ENCODE results near the gene SORCS2. TPM values are rescaled to one million over a fixed set of nuclear protein-coding genes. Genes with fewer than 3 reads are reported as not detected.

SORCS2 gene
- polyA plus RNA-seq, 1 of the 3 experiments (the other 2 are of a cell fraction), result 1.6 TPM

- no peak for TF ChIP-seq ZBTB33 (IDR thresholded peaks at IDR 0.05; ENCODE audit: borderline replicate concordance, low read depth)
- no peak for TF ChIP-seq GABPA (IDR thresholded peaks at IDR 0.05; ENCODE audit: low read depth)
Measured at GRCh38 chr4:7278071-7278765, 85.9 kb downstream of the SORCS2 start (continued).

- Histone ChIP-seq H3K4me2 (no peak overlapping the region), H3K4me3 (ENCODE audit: low read depth in 2 of 2, low read length in 1 of 2) (no peak overlapping the region), H3K9ac (no peak overlapping the region), H2AFZ (ENCODE audit: low read depth) (no peak overlapping the region), H3K9me2 (no peaks in the 10 kb centered on the region), H3K27ac (ENCODE audit: low read depth in 2 of 2, low read length in 1 of 2) (no peak overlapping the region), H3K36me3 (replicated peaks in 1 of 2; ENCODE audit: control insufficient read depth in 1 of 2, insufficient read depth in 2 of 2, low read length in 1 of 2) (no peaks in the 10 kb centered on the region), H3K4me1 (ENCODE audit: control insufficient read depth in 1 of 2, insufficient read depth in 2 of 2, low read depth in 1 of 2, low read length in 1 of 2) (peaks cover 0 to 21% of the 10 kb centered on the region in 2 experiments; a peak in 1 of 4 replicates), H3K79me2 (ENCODE audit: insufficient read depth) (no peaks in the 10 kb centered on the region), H4K20me1 (ENCODE audit: insufficient read depth) (no peaks in the 10 kb centered on the region), H3F3A (replicated peaks; ENCODE audit: insufficient read depth) (no peaks in the 10 kb centered on the region), H3K27me3 (ENCODE audit: insufficient read depth) (no peaks in the 10 kb centered on the region), H3K9me3 (no peaks in the 10 kb centered on the region)
- ChIA-PET POLR2A (no interaction called here), CTCF (interaction anchor here (1.1 to 2.3 kb wide), 5 partner anchors 17 to 441 kb away, joined by 3 to 10 read pairs (median 5); partner anchors contain the start of gene SORCS2)
- TF ChIP-seq GABPA (IDR thresholded peaks at IDR 0.05; ENCODE audit: low read depth) (no peak), RCOR1 (IDR thresholded peaks at IDR 0.05; ENCODE audit: low read length) (no peak), FOXM1 (IDR thresholded peaks at IDR 0.05; ENCODE audit: low read depth) (no peak), FOXJ3 (CRISPR knock-in tag; IDR thresholded peaks at IDR 0.05) (no peak), SIN3A (IDR thresholded peaks at IDR 0.05; ENCODE audit: borderline replicate concordance, low read depth, low read length) (no peak), TAF1 (IDR thresholded peaks at IDR 0.05; ENCODE audit: borderline replicate concordance, low read depth, low read length) (no peak), NFIC (IDR thresholded peaks at IDR 0.05; ENCODE audit: borderline replicate concordance) (no peak), NRF1 (IDR thresholded peaks at IDR 0.05; ENCODE audit: low read depth, low read length) (no peak), GATA2 (CRISPR knock-in tag; IDR thresholded peaks at IDR 0.05) (no peak), FOSL2 (IDR thresholded peaks at IDR 0.05; ENCODE audit: borderline replicate concordance, low read depth) (no peak), SMC3 (IDR thresholded peaks at IDR 0.05; ENCODE audit: low read depth, low read length) (no peak)
- TF ChIP-seq, protein P1, sequence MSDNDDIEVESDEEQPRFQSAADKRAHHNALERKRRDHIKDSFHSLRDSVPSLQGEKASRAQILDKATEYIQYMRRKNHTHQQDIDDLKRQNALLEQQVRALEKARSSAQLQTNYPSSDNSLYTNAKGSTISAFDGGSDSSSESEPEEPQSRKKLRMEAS (IDR thresholded peaks at IDR 0.05; ENCODE audit: low read depth), result no peak
- TF ChIP-seq, protein P2, sequence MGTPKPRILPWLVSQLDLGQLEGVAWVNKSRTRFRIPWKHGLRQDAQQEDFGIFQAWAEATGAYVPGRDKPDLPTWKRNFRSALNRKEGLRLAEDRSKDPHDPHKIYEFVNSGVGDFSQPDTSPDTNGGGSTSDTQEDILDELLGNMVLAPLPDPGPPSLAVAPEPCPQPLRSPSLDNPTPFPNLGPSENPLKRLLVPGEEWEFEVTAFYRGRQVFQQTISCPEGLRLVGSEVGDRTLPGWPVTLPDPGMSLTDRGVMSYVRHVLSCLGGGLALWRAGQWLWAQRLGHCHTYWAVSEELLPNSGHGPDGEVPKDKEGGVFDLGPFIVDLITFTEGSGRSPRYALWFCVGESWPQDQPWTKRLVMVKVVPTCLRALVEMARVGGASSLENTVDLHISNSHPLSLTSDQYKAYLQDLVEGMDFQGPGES (IDR thresholded peaks at IDR 0.05; ENCODE audit: low read depth, low read length), result no peak
- TF ChIP-seq, protein P3, sequence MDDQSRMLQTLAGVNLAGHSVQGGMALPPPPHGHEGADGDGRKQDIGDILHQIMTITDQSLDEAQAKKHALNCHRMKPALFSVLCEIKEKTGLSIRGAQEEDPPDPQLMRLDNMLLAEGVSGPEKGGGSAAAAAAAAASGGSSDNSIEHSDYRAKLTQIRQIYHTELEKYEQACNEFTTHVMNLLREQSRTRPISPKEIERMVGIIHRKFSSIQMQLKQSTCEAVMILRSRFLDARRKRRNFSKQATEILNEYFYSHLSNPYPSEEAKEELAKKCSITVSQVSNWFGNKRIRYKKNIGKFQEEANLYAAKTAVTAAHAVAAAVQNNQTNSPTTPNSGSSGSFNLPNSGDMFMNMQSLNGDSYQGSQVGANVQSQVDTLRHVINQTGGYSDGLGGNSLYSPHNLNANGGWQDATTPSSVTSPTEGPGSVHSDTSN (IDR thresholded peaks at IDR 0.05), result no peak
- TF ChIP-seq, protein P4, sequence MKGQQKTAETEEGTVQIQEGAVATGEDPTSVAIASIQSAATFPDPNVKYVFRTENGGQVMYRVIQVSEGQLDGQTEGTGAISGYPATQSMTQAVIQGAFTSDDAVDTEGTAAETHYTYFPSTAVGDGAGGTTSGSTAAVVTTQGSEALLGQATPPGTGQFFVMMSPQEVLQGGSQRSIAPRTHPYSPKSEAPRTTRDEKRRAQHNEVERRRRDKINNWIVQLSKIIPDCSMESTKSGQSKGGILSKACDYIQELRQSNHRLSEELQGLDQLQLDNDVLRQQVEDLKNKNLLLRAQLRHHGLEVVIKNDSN (IDR thresholded peaks at IDR 0.05; ENCODE audit: borderline replicate concordance, low read depth), result no peak
- DNase-seq, result no peak
- WGBS (ENCODE audit: low lambda C conversion rate), result 56% methylated on average over 3 of the region's 4 CpGs
Measured at GRCh38 chr4:7278981-7279380, 86.6 kb downstream of the SORCS2 start.

Measured in SK-N-SH (cell line).